Liver (tissue), 9 donors: ENCODE results near the gene AUH. TPM values are rescaled to one million over a fixed set of nuclear protein-coding genes. Genes with fewer than 3 reads are reported as not detected.

Experiments
- DNase-seq: peaks from one replicate; pipeline ENCODE4 v3.0.0-alpha.2; 2017; ENCODE audit warnings: low spot score
- H3K27ac ChIP-seq, 2 donors: one replicate each; pipeline ENCODE4 v1.7.0; 2013; ENCODE audit warnings: inconsistent platforms in 2 of 2, low read length in 2 of 2, control low read depth in 1 of 2, low read depth in 1 of 2, mild to moderate bottlenecking in 1 of 2
- H3K27me3 ChIP-seq, 4 donors: one replicate each; pipeline versions ENCODE4 v1.6.1 to v1.7.0; 2013; ENCODE audit warnings: low read length in 3 of 4, inconsistent platforms in 1 of 4, mild to moderate bottlenecking in 1 of 4, moderate library complexity in 1 of 4; ENCODE audit not compliant: control insufficient read depth in 4 of 4, insufficient read depth in 4 of 4
- H3K36me3 ChIP-seq, 4 donors: one replicate each; pipeline versions ENCODE4 v1.6.1 to v1.7.0; 2013; ENCODE audit warnings: low read length in 3 of 4, mild to moderate bottlenecking in 3 of 4, low read depth in 1 of 4, moderate library complexity in 1 of 4; ENCODE audit not compliant: control insufficient read depth in 4 of 4, insufficient read depth in 3 of 4
- H3K4me1 ChIP-seq, 4 donors: one replicate each; pipeline versions ENCODE4 v1.6.1 to v1.7.0; 2013; ENCODE audit warnings: low read length in 3 of 4, mild to moderate bottlenecking in 3 of 4, moderate library complexity in 1 of 4; ENCODE audit not compliant: control insufficient read depth in 4 of 4, insufficient read depth in 4 of 4
- H3K4me3 ChIP-seq, 3 donors: one replicate each; pipeline versions ENCODE4 v1.6.1 to v1.7.0; 2013; ENCODE audit warnings: low read length in 3 of 3, control low read depth in 1 of 3, low read depth in 1 of 3, mild to moderate bottlenecking in 1 of 3
- H3K9ac ChIP-seq, 2 donors: one replicate each; pipeline ENCODE4 v1.7.0; 2013; ENCODE audit warnings: low read length in 2 of 2, mild to moderate bottlenecking in 2 of 2, moderate library complexity in 2 of 2, control low read depth in 1 of 2, low read depth in 1 of 2
- H3K9me3 ChIP-seq, 4 donors: one replicate each; pipeline versions ENCODE4 v1.6.1 to v1.7.0; 2013; ENCODE audit warnings: low read length in 3 of 4; ENCODE audit not compliant: control insufficient read depth in 4 of 4
- ATF3 ChIP-seq: IDR thresholded peaks from 2 replicates; pipeline ENCODE4 v1.6.1; 2016; ENCODE audit warnings: antibody characterized with exemption
- CTCF ChIP-seq: fragments of 150-350 bp; IDR thresholded peaks from 2 replicates; pipeline ENCODE4 v1.5.1; 2017; ENCODE audit warnings: improper control_type of control experiment, low read depth, low read length; ENCODE audit not compliant: missing input control
- EGR1 ChIP-seq, 2 donors: IDR thresholded peaks; 2 replicates each; pipeline ENCODE4 v1.6.1; 2016 to 2018; ENCODE audit warnings: antibody characterized with exemption in 2 of 2, low read depth in 2 of 2
- FOXA1 ChIP-seq: IDR thresholded peaks from 2 replicates; pipeline ENCODE4 v1.6.1; 2016; ENCODE audit warnings: antibody characterized with exemption
- FOXA2 ChIP-seq: IDR thresholded peaks from 2 replicates; pipeline ENCODE4 v1.6.1; 2016; ENCODE audit warnings: antibody characterized with exemption
- GABPA ChIP-seq, 2 donors: IDR thresholded peaks in 1 of 2; conservative IDR thresholded peaks in 1 of 2; 2 replicates each; pipeline ENCODE4 v1.6.1; 2016; ENCODE audit warnings: antibody characterized with exemption in 2 of 2, mild to moderate bottlenecking in 1 of 2, moderate library complexity in 1 of 2
- MAX ChIP-seq: IDR thresholded peaks from 2 replicates; pipeline ENCODE4 v1.6.1; 2016; ENCODE audit warnings: antibody characterized with exemption
- NR2F2 ChIP-seq: IDR thresholded peaks from 2 replicates; pipeline ENCODE4 v1.6.1; 2016; ENCODE audit warnings: antibody characterized with exemption
- RAD21 ChIP-seq, 2 donors: IDR thresholded peaks; 2 replicates each; pipeline ENCODE4 v1.6.1; 2016; ENCODE audit warnings: antibody characterized with exemption in 2 of 2, mild to moderate bottlenecking in 2 of 2
- REST ChIP-seq: IDR thresholded peaks from 2 replicates; pipeline ENCODE4 v1.6.1; 2016; ENCODE audit warnings: antibody characterized with exemption, mild to moderate bottlenecking
- RXRA ChIP-seq, 2 donors: IDR thresholded peaks; 2 replicates each; pipeline ENCODE4 v1.6.1; 2017 to 2018; ENCODE audit warnings: antibody characterized with exemption in 2 of 2, mild to moderate bottlenecking in 1 of 2
- TAF1 ChIP-seq: conservative IDR thresholded peaks from 2 replicates; pipeline ENCODE4 v1.6.1; 2016; ENCODE audit warnings: antibody characterized with exemption, mild to moderate bottlenecking
- YY1 ChIP-seq: IDR thresholded peaks from 2 replicates; pipeline ENCODE4 v1.6.1; 2016; ENCODE audit warnings: antibody characterized with exemption, mild to moderate bottlenecking
- WGBS: extraction: QIAGEN DNeasy Blood & Tissue Kit; methylation state at CpG from one replicate; pipeline ENCODE4 v1.1.7; 2013; 5-methylcytosine and 5-hydroxymethylcytosine counted together
- polyA plus RNA-seq, 2 donors: library from polyadenylated mRNA; stranded (reverse) in 1 of 2; unstranded in 1 of 2; fragments of 200-250 nt in 1 of 2; fragments of >200 nt in 1 of 2; fragmentation: Nextera tagmentation in 1 of 2; extraction: Ambion mirVana in 1 of 2; gene quantifications; one replicate each; pipeline versions ENCODE4 v1.2.1 to v1.2.3, GENCODE V29; 2013 to 2015
- total RNA-seq, 2 donors: library from RNA; depleted of rRNA; stranded (reverse); fragments of >200 nt; gene quantifications; one replicate each; pipeline ENCODE4 v1.2.3, GENCODE V29; 2014
- donor health status: healthy.
- donor health status: healthy.
- donor health status: healthy.
- donor health status: healthy.
- donor health status: healthy.

Gene AUH
- total and polyA plus RNA-seq, 4 donors = 12.1 to 30.0 (median 24.9) TPM

- Histone ChIP-seq H3K9me3 (no peaks in the 10 kb centered on the region), H3K27me3 (no peaks in the 10 kb centered on the region), H3K4me1 (peaks cover 2 to 12% (median 5%) of the 10 kb centered on the region in 4 donors), H3K27ac (no peak overlapping the region), H3K36me3 (no peaks in the 10 kb centered on the region), H3K4me3 (no peak overlapping the region), H3K9ac (no peak overlapping the region)
- 99% methylated on average over 5 of the region's 5 CpGs for WGBS
- TF ChIP-seq YY1 = no peak
- TF ChIP-seq GABPA (IDR thresholded peaks at IDR 0.05 in 1 of 2, conservative IDR thresholded peaks at IDR 0.05 in 1 of 2) = no peak
- TF ChIP-seq ATF3 = no peak
- TF ChIP-seq FOXA1 = no peak
- TF ChIP-seq RAD21 (IDR thresholded peaks at IDR 0.05) = no peak
- no peak for TF ChIP-seq MAX
- TF ChIP-seq CTCF = no peak
- no peak for TF ChIP-seq FOXA2
- TF ChIP-seq EGR1 (IDR thresholded peaks at IDR 0.05; ENCODE audit: low read depth in 2 of 2) = no peak
- no peak for TF ChIP-seq TAF1
- TF ChIP-seq RXRA (IDR thresholded peaks at IDR 0.05) = no peak
- no peak for DNase-seq
Measured at GRCh38 chr9:91393826-91394225, 32.1 kb upstream of the AUH start.

GRCh38 chr9:91392435-91392834 lies 30.7 kb upstream of the AUH start:
- no peak for DNase-seq
- no peaks in the 10 kb centered on the region for H3K36me3 ChIP-seq
- no peak overlapping the region for H3K27ac ChIP-seq
- peaks cover 2 to 12% (median 5%) of the 10 kb centered on the region in 4 donors for H3K4me1 ChIP-seq
- no peaks in the 10 kb centered on the region for H3K27me3 ChIP-seq
- TF ChIP-seq NR2F2 (no peak), REST (no peak), CTCF (no peak), FOXA1 (no peak)
- 90% methylated on average over 1 of the region's 1 CpG for WGBS
- no peaks in the 10 kb centered on the region for H3K9me3 ChIP-seq
- H3K9ac ChIP-seq = no peak overlapping the region
- no peak overlapping the region for H3K4me3 ChIP-seq
